Adipocyte (in vitro differentiated cells): Measurements from ENCODE around the gene OTOP3.
"Not testable (repeated sequence)": the region's sequence is repeated elsewhere in the genome, so short reads cannot be mapped to it uniquely, and the experiment has no call there.

Experiments used
- DNase-seq: peaks from one replicate; pipeline ENCODE4 v3.0.0-alpha.2; 2015; ENCODE audit warnings: low read depth
- H3K27me3 ChIP-seq: replicated peaks from 2 replicates; pipeline ENCODE4 v1.7.0; 2013; ENCODE audit warnings: mild to moderate bottlenecking, low read length, moderate library complexity; ENCODE audit not compliant: control insufficient read depth, insufficient read depth
- H3K36me3 ChIP-seq: 2 replicates; pipeline ENCODE4 v1.7.0; 2013; ENCODE audit warnings: low read length, mild to moderate bottlenecking, moderate library complexity; ENCODE audit not compliant: control insufficient read depth, insufficient read depth, severe bottlenecking
- H3K4me1 ChIP-seq: 2 replicates; pipeline ENCODE4 v1.7.0; 2013; ENCODE audit warnings: mild to moderate bottlenecking, low read length, moderate library complexity; ENCODE audit not compliant: control insufficient read depth, insufficient read depth
- H3K4me3 ChIP-seq: 2 replicates; pipeline ENCODE4 v1.7.0; 2013; ENCODE audit warnings: mild to moderate bottlenecking, low read length, moderate library complexity
- H3K9ac ChIP-seq: 2 replicates; pipeline ENCODE4 v1.7.0; 2013; ENCODE audit warnings: mild to moderate bottlenecking, low read length, moderate library complexity
- H3K9me3 ChIP-seq: 2 replicates; pipeline ENCODE4 v1.7.0; 2013; ENCODE audit warnings: mild to moderate bottlenecking, low read length, moderate library complexity; ENCODE audit not compliant: control insufficient read depth

OTOP3 gene

GRCh38 chr17:74981979-74982662 lies 46.4 kb downstream of the OTOP3 start:
- Histone ChIP-seq H3K9ac (peak overlapping the region; percentile 84), H3K36me3 (no peaks in the 10 kb centered on the region), H3K4me3 (peak overlapping the region; percentile 84), H3K27me3 (no peaks in the 10 kb centered on the region), H3K4me1 (peaks cover 14% of the 10 kb centered on the region), H3K9me3 (no peaks in the 10 kb centered on the region)
- DNase-seq: peak; percentile 76

DNA sequence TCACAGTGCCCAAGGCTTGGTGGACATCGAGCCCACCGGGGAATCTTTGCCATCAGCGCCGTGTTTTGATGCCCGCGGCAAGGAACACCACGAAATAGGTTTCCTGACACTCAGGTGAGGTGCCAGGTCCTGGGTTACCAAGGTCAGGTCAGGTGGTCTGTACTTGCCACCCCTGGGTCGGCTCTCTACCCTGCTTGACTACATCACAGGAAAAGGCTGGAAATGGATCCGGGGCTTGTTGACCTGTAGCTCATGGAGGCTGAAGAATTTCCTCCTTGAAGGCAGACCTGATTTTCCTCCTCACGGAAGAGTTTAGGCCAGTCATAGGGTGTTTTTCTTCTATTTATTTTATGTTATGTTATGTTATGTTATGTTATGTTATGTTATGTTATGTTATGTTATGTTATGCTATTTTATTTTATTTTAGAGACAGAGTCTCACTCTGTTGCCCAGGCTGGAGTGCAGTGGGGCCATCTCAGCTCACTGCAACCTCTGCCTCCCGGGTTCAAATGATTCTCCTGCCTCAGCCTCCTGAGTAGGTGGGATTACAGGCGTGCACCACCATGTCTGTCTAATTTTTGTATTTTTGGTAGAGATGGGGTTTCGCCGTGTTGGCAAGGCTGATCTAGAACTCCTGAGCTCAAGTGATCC lies 47.1 kb downstream of the OTOP3 start:
- Histone ChIP-seq H3K4me1 (peaks cover 15% of the 10 kb centered on the region), H3K9ac (peak overlapping the region; percentile 84), H3K4me3 (peak overlapping the region; percentile 84)
- not testable (repeated sequence) for H3K27me3 ChIP-seq, H3K9me3 ChIP-seq, H3K36me3 ChIP-seq
- DNase-seq: peak; percentile 31

DNA sequence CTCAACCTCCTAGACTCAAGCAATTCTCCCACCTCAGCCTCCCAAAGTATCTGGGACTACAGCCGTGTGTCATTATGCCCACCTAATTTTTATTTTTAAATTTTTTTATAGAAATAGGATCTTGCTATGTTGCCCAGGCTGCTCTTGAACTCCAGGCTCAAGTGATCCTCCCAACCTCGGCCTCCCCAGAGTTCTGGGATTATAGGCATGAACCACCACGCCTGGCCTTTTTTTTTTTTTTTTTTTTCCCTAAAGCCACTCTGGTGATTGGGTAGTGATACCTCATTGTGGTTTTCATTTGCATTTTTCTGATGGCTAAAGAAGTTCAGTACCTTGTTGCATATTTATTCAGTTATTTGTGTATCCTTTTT lies 50.5 kb downstream of the OTOP3 start:
- Histone ChIP-seq H3K9me3 (no peaks in the 10 kb centered on the region), H3K27me3 (no peaks in the 10 kb centered on the region), H3K4me3 (no peak overlapping the region), H3K9ac (no peak overlapping the region), H3K4me1 (peaks cover 29% of the 10 kb centered on the region), H3K36me3 (no peaks in the 10 kb centered on the region)
- DNase-seq: no peak

- peak; percentile 97 for DNase-seq
- H3K36me3 ChIP-seq: no peaks in the 10 kb centered on the region
- no peaks in the 10 kb centered on the region for H3K9me3 ChIP-seq
- peak within 1 kb of the TSS; percentile 89 for H3K9ac ChIP-seq
- no peaks in the 10 kb centered on the region for H3K27me3 ChIP-seq
- H3K4me1 ChIP-seq: peaks cover 27% of the 10 kb centered on the region
- H3K4me3 ChIP-seq: peak within 1 kb of the TSS; percentile 88
These were observed 51.8 kb downstream of the OTOP3 start, which contains the start of gene CDR2L for GRCh38 chr17:74987418-74987908. CDR2L (plus strand) TSS chr17:74987632; CDS start chr17:74988044, 412 bp downstream.

DNA sequence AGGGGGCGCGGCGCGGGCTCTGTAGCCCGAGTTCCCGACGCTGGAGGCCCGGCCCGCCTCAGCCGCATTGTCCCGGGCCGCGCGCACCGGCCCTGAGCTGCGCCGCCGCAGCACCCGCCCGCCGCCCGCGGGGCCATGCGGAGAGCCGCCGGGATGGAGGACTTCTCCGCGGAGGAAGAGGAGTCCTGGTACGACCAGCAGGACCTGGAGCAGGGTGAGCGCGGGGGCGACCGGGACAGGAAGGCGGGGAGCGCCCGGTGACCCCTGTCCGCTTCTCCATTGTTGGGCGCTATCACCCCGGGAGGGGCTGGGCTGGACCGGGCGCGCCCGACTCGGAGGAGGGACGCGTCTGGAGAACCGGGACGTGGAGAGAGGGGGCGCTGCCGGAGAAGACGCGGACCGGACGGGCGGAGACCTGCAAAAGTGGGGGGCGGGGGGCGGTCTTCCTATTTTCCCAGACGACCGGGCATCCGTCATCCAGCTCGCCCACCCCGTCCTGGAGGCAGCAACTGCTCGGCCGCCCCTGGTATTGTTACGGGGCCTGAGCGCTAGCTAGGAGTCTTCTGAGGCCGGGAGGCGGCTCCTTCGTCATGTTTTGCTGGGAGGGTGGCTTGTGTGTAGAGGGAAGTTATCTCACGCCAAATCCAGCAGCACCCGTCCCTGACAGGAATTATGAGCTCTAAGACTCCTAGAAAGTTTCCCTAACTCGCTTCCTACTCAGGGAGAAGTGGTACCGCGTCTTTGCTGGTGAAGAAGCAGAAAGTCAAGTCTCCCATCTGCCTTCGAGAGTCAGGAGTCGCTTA lies 52.4 kb downstream of the OTOP3 start:
- Histone ChIP-seq H3K9me3 (no peaks in the 10 kb centered on the region), H3K4me3 (peak overlapping the region; percentile 88), H3K27me3 (no peaks in the 10 kb centered on the region), H3K4me1 (peaks cover 27% of the 10 kb centered on the region), H3K9ac (peak overlapping the region; percentile 89), H3K36me3 (no peaks in the 10 kb centered on the region)
- peak; percentile 94 for DNase-seq

- DNase-seq: no peak
- Histone ChIP-seq H3K4me3 (no peak overlapping the region), H3K9ac (no peak overlapping the region), H3K36me3 (no peaks in the 10 kb centered on the region), H3K27me3 (no peaks in the 10 kb centered on the region), H3K4me1 (peaks cover 36% of the 10 kb centered on the region), H3K9me3 (no peaks in the 10 kb centered on the region)
These were observed 54.9 kb downstream of the OTOP3 start for GRCh38 chr17:74990581-74991105.

DNA sequence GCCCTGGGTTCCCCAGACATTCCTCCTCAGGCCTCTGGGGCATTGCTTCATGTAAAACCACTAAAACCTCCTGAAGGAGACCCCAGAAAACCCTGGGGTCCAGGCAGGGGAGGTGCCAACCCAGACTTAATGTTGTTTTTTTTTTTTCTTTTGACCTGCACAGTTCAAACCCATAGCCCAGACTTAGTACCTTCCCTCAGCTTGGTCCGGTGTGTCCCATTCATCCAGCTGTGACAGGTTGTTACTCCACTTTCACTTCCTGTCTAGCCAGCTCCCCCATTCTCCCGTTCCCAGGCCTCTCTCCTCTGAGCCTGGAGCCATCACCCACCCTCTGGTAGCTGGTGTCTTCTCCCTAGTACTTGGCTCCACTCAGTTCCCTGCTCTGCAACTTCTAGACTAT lies 56.5 kb downstream of the OTOP3 start:
- Histone ChIP-seq H3K4me1 (peaks cover 29% of the 10 kb centered on the region), H3K4me3 (no peak overlapping the region), H3K36me3 (no peaks in the 10 kb centered on the region), H3K27me3 (no peaks in the 10 kb centered on the region), H3K9me3 (no peaks in the 10 kb centered on the region), H3K9ac (no peak overlapping the region)
- DNase-seq: no peak

GRCh38 chr17:74994440-74994839 lies 58.7 kb downstream of the OTOP3 start:
- Histone ChIP-seq H3K9me3 (no peaks in the 10 kb centered on the region), H3K4me1 (peaks cover 19% of the 10 kb centered on the region), H3K9ac (no peak overlapping the region), H3K27me3 (no peaks in the 10 kb centered on the region), H3K4me3 (no peak overlapping the region), H3K36me3 (peaks cover 1% of the 10 kb centered on the region)
- DNase-seq: peak; percentile 72

GRCh38 chr17:74995847-74996246 lies 60.1 kb downstream of the OTOP3 start:
- H3K9me3 ChIP-seq: no peaks in the 10 kb centered on the region
- H3K4me1 ChIP-seq: peaks cover 14% of the 10 kb centered on the region
- no peak overlapping the region for H3K4me3 ChIP-seq
- no peak overlapping the region for H3K9ac ChIP-seq
- no peak for DNase-seq
- H3K27me3 ChIP-seq: no peaks in the 10 kb centered on the region
- peaks cover 7% of the 10 kb centered on the region for H3K36me3 ChIP-seq

DNA sequence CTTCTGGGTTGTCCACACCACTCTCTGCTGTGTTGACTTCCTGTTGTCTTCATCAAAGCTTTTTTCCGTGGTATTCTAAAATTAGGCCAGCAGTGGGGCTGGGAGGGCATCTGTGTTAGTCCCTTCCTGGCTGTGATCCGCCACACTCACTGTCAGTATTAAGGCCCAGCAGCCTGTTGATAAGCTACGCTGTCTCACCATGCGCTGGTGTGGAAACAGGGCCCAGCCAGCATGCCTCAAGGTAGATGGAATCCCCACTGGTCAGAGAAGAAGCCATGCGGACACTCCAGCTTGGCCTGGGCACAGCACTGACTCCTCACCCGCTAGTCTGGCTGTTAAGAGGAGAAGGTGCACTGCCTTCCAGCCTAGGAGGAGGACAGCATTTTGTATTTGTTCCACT lies 63.1 kb downstream of the OTOP3 start:
- Histone ChIP-seq H3K4me3 (no peak overlapping the region), H3K9me3 (no peaks in the 10 kb centered on the region), H3K36me3 (peaks cover 35% of the 10 kb centered on the region), H3K27me3 (no peaks in the 10 kb centered on the region), H3K9ac (no peak overlapping the region), H3K4me1 (peaks cover 9% of the 10 kb centered on the region)
- DNase-seq: no peak

GRCh38 chr17:74999523-74999922 lies 63.8 kb downstream of the OTOP3 start:
- no peak overlapping the region for H3K9ac ChIP-seq
- no peak overlapping the region for H3K4me3 ChIP-seq
- H3K27me3 ChIP-seq: no peaks in the 10 kb centered on the region
- H3K36me3 ChIP-seq: peaks cover 35% of the 10 kb centered on the region
- DNase-seq: no peak
- no peaks in the 10 kb centered on the region for H3K9me3 ChIP-seq
- peaks cover 1% of the 10 kb centered on the region for H3K4me1 ChIP-seq
